Endothelial cell of umbilical vein (primary cell): Measurements from ENCODE around the gene SLC29A3. TPM values are rescaled to one million over a fixed set of nuclear protein-coding genes. Genes with fewer than 3 reads are reported as not detected.

Source experiments
- BruUV-seq: library from RNA; stranded (reverse); fragments of 400-500 nt; replicated peaks from 2 replicates; lab custom pipeline; 2021; lab: Mats Ljungman, UMichigan
- CTCF ChIA-PET: fragments of 300-600, 350-600 bp; sonication (Branson Sonifier 250); formaldehyde crosslinking; loops from one replicate; lab custom pipeline; 2021; ENCODE audit warnings: antibody characterized with exemption, inconsistent platforms; lab: Charles Lee
- POLR2A ChIA-PET: fragments of 300-600, 350-600 bp; sonication (Branson Sonifier 250); formaldehyde crosslinking; loops from one replicate; lab custom pipeline; 2021; ENCODE audit warnings: antibody characterized with exemption, inconsistent platforms; lab: Charles Lee
- DNase-seq: peaks from one replicate; pipeline ENCODE4 v3.0.0-alpha.2; 2011; ENCODE audit warnings: low read depth, low spot score
- FAIRE-seq: peaks from 2 replicates; lab custom pipeline; 2011; peaks lifted over from hg19 to GRCh38; lab: Jason Lieb, UNC
- H2AFZ ChIP-seq: 2 replicates; pipeline ENCODE4 v1.6.0; 2012; ENCODE audit warnings: low read depth, low read length, control low read depth, inconsistent platforms
- H3K27ac ChIP-seq: 2 replicates; pipeline ENCODE4 v1.5.1; 2011; ENCODE audit warnings: low read depth, mild to moderate bottlenecking, control low read depth, low read length, moderate library complexity; ENCODE audit not compliant: insufficient read depth
- H3K27me3 ChIP-seq, 2 experiments: 2 replicates each; pipeline versions ENCODE4 v1.6.0 to v1.6.1; 2011; ENCODE audit warnings: low read length in 2 of 2, mixed read lengths in 1 of 2; ENCODE audit not compliant: control insufficient read depth in 2 of 2, insufficient read depth in 2 of 2
- H3K36me3 ChIP-seq, 2 experiments: 2 replicates in 1 of 2; 3 replicates in 1 of 2; pipeline ENCODE4 v1.5.1; 2011; ENCODE audit warnings: low read length in 2 of 2, mild to moderate bottlenecking in 1 of 2, moderate library complexity in 1 of 2; ENCODE audit not compliant: control insufficient read depth in 2 of 2, insufficient read depth in 2 of 2; ENCODE audit errors: extremely low read depth in 1 of 2
- H3K4me1 ChIP-seq: 3 replicates; pipeline ENCODE4 v1.5.1; 2011; ENCODE audit warnings: mild to moderate bottlenecking, low read length; ENCODE audit not compliant: control insufficient read depth, insufficient read depth; ENCODE audit errors: extremely low read depth
- H3K4me2 ChIP-seq: 2 replicates; pipeline ENCODE4 v1.6.1; 2011; ENCODE audit warnings: low read length, control low read depth, mixed read lengths; ENCODE audit not compliant: insufficient read depth
- H3K4me3 ChIP-seq, 3 experiments: fragments of 200-600 bp in 1 of 3; sonication (generic), shearing (Covaris generic) in 1 of 3; replicated peaks in 1 of 3; 2 replicates each; pipeline ENCODE4 v1.5.1; 2011 to 2016; ENCODE audit warnings: control low read depth in 3 of 3, low read length in 3 of 3, mild to moderate bottlenecking in 2 of 3, inconsistent platforms in 1 of 3, low read depth in 1 of 3, moderate library complexity in 1 of 3; ENCODE audit not compliant: insufficient read depth in 1 of 3
- H3K79me2 ChIP-seq: 2 replicates; pipeline ENCODE4 v1.6.0; 2012; ENCODE audit warnings: low read length, inconsistent platforms; ENCODE audit not compliant: control insufficient read depth, insufficient read depth
- H3K9ac ChIP-seq: replicated peaks from 2 replicates; pipeline ENCODE3; 2011; ENCODE audit warnings: low read length, control low read depth; ENCODE audit not compliant: insufficient read depth; ENCODE audit errors: extremely low read depth
- H3K9me1 ChIP-seq: replicated peaks from 3 replicates; pipeline ENCODE4 v1.6.0; 2011; ENCODE audit warnings: mild to moderate bottlenecking, low read length; ENCODE audit not compliant: control insufficient read depth, insufficient read depth; ENCODE audit errors: extremely low read depth
- H3K9me3 ChIP-seq: replicated peaks from 2 replicates; pipeline ENCODE4 v1.5.1; 2012; ENCODE audit warnings: low read length, inconsistent platforms; ENCODE audit not compliant: control insufficient read depth, insufficient read depth
- H4K20me1 ChIP-seq: replicated peaks from 2 replicates; pipeline ENCODE3; 2011; ENCODE audit warnings: mild to moderate bottlenecking, low read length; ENCODE audit not compliant: control insufficient read depth, insufficient read depth; ENCODE audit errors: extremely low read depth
- CTCF ChIP-seq, 2 donors: IDR thresholded peaks; 1 replicate in 1 of 2; 2 replicates in 1 of 2; pipeline ENCODE4 v1.5.1; 2011; ENCODE audit warnings: low read length in 2 of 2, mild to moderate bottlenecking in 2 of 2, moderate library complexity in 2 of 2, control low read depth in 1 of 2, inconsistent platforms in 1 of 2, low read depth in 1 of 2; ENCODE audit not compliant: insufficient read depth in 1 of 2; ENCODE audit errors: extremely low read depth in 1 of 2
- EZH2 ChIP-seq: IDR thresholded peaks from 2 replicates; pipeline ENCODE4 v1.6.1; 2012; ENCODE audit warnings: borderline replicate concordance, low read depth, mild to moderate bottlenecking, moderate library complexity, low read length, inconsistent platforms; ENCODE audit not compliant: severe bottlenecking
- FOS ChIP-seq: IDR thresholded peaks from 2 replicates; pipeline ENCODE4 v1.6.1; 2011; ENCODE audit warnings: mild to moderate bottlenecking, low read length, moderate library complexity, borderline replicate concordance; ENCODE audit not compliant: insufficient read depth
- GATA2 ChIP-seq: IDR thresholded peaks from 2 replicates; pipeline ENCODE4 v1.7.0; 2011; ENCODE audit warnings: low read depth, mild to moderate bottlenecking, moderate library complexity, mixed read lengths, low read length; ENCODE audit not compliant: insufficient read length, insufficient read depth
- JUN ChIP-seq: IDR thresholded peaks from 2 replicates; pipeline ENCODE4 v1.6.1; 2011; ENCODE audit warnings: borderline replicate concordance, low read depth; ENCODE audit not compliant: insufficient read length, insufficient read depth
- MAX ChIP-seq: IDR thresholded peaks from 2 replicates; pipeline ENCODE4 v1.6.1; 2011; ENCODE audit not compliant: insufficient read depth, insufficient read length
- MYC ChIP-seq: IDR thresholded peaks from one replicate; pipeline ENCODE4 v1.6.1; 2011; ENCODE audit warnings: mild to moderate bottlenecking, low read depth, low read length
- POLR2A ChIP-seq: IDR thresholded peaks from 2 replicates; pipeline ENCODE4 v1.6.1; 2012; ENCODE audit warnings: low read depth, mild to moderate bottlenecking, control low read depth, low read length
- POLR2AphosphoS5 ChIP-seq: IDR thresholded peaks from 2 replicates; pipeline ENCODE4 v1.6.1; 2012; ENCODE audit warnings: low read depth, mild to moderate bottlenecking, control low read depth, low read length, moderate library complexity; ENCODE audit not compliant: insufficient read depth
- dilution Hi-C: fragments of 300-500 bp; cut with MboI; formaldehyde crosslinking; loops from one replicate; pipeline ENCODE4 v1.15.0; 2019; ENCODE audit warnings: low sequenced_read_pairs; ENCODE audit not compliant: extremely low pct_ligation_motif_present
- intact Hi-C: fragments of 100-400 bp; cut with micrococcal nuclease; formaldehyde crosslinking; loops from one replicate; pipeline ENCODE4 v1.10.0; 2022
- polyA plus RNA-seq, 4 experiments: library from polyadenylated mRNA; depleted of rRNA in 3 of 4; stranded (reverse) in 3 of 4; unstranded in 1 of 4; fragments of >200 nt; gene quantifications; 2 replicates each; pipeline versions ENCODE4 v1.2.1 to v1.2.3, GENCODE V29; 2011 to 2012; ENCODE audit warnings: missing spikeins in 1 of 4
- total RNA-seq: library from RNA; stranded (reverse); gene quantifications from 2 replicates; pipeline ENCODE4 v1.2.3, GENCODE V29; 2021

SLC29A3 gene
- total and polyA plus RNA-seq, 2 donors (not counting 3 experiments of a cell fraction or from before 2014, with no cell fraction given): 5.0 to 9.1 TPM

- POLR2A ChIA-PET: no interaction called here
- Histone ChIP-seq H3K9me3 (no peaks in the 10 kb centered on the region), H3K4me3 (no peak overlapping the region), H2AFZ (no peak overlapping the region), H3K4me1 (no peaks in the 10 kb centered on the region), H3K9me1 (no peaks in the 10 kb centered on the region), H3K27me3 (no peaks in the 10 kb centered on the region), H3K9ac (no peak overlapping the region), H3K27ac (no peak overlapping the region), H3K79me2 (no peaks in the 10 kb centered on the region), H3K36me3 (no peaks in the 10 kb centered on the region), H3K4me2 (no peak overlapping the region), H4K20me1 (no peaks in the 10 kb centered on the region)
- TF ChIP-seq JUN: no peak
- no peak for TF ChIP-seq EZH2
- TF ChIP-seq POLR2A: no peak
- TF ChIP-seq GATA2: no peak
- TF ChIP-seq POLR2AphosphoS5: no peak
- no peak for TF ChIP-seq MAX
- no peak for TF ChIP-seq FOS
- TF ChIP-seq MYC: no peak
- TF ChIP-seq CTCF (IDR thresholded peaks at IDR 0.05; ENCODE audit: extremely low read depth in 1 of 2, insufficient read depth in 1 of 2, low read depth in 1 of 2, low read length in 2 of 2): no peak
- CTCF ChIA-PET: interaction anchor here (1.0 to 1.3 kb wide), 4 partner anchors 8 to 407 kb away, joined by 3 read pairs; no protein-coding TSS in a partner anchor
- FAIRE-seq (no peak), DNase-seq (no peak)
- intact Hi-C loops (no loop called here), dilution Hi-C loops (no loop called here)
- BruUV-seq: no TSS peak
Observed at GRCh38 chr10:71301371-71301916, 17.6 kb upstream of the SLC29A3 start.
